ENCODE measurements around the gene GMDS.

- TF ChIP-seq MLX (CRISPR knock-in tag; IDR thresholded peaks at IDR 0.05) (no peak), CBFB (CRISPR knock-in tag; IDR thresholded peaks at IDR 0.05; ENCODE audit: low read depth) (no peak), NR3C1 (CRISPR knock-in tag; conservative IDR thresholded peaks at IDR 0.05; ENCODE audit: low read depth) (no peak), CTCF (IDR thresholded peaks at IDR 0.05) (no peak)
Measured at GRCh38 chr6:2272696-2273095, 27.3 kb upstream of the GMDS start.

All from WTC11 (cell line).